Activated CD4-positive, CD25-positive, alpha-beta regulatory T cell treated with anti-CD3 and anti-CD28 coated beads, Interleukin-2, amount 50 U/mL, for 16 hours (primary cell): ENCODE measurements around the gene KRT2.

Experiments
- DNase-seq: peaks from one replicate; pipeline ENCODE4 v3.0.0-alpha.2; 2020; ENCODE audit warnings: low read depth, low spot score

Gene KRT2

DNA sequence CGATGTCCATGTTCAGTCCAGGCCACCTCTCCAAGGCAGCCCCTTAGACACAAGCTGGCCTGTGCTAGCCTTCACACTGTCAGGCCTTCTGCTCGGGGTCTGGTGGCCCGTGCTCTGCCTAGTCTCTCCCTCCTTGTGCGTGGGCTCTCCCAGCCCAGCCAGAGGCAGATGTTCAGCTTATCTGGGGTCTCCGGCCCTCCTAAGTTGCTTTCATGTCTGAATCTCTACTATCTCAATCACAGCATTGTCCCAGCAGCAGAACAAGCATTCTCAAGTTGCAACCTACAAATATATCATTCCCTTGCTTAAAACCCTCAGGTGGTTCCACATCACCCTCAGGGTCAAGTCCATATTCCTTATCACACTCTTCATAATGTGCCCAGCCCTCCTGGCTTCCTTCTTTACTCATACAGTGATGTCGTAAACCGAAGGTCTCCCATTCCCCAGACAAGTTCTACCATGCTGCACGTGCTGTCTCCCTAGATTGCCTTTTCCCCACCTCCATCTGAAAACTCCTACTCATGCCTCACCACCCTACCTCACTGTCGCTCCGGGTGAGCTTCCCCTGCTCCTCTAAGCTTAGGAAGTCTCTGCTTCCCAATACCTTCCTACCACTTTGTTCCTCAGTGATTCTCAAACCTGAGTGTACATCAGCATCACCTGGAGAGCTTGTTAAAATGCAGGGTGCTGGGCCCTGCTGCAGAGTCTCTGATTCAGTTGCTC lies 35.2 kb downstream of the KRT2 start:
- DNase-seq: no peak

DNA sequence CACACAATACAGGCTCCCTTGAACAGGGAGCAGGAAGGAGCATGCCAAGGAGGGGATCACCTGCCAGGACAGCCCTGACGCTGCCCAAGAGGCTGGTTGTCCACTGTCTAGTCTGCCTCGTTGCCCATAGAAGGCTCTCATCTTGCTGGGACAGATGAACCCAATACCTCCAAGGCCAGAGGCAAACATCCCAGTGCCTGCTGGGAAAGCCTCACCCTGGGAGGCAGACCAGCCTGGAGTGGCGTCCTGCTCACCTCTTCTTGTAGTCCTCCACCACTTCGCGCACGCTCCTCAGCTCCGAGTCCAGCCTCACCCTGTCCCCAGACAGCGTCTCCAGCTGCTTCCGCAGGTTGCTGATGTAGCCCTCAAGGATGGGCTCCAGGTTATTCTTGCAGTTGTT lies 36.1 kb downstream of the KRT2 start:
- no peak for DNase-seq

DNA sequence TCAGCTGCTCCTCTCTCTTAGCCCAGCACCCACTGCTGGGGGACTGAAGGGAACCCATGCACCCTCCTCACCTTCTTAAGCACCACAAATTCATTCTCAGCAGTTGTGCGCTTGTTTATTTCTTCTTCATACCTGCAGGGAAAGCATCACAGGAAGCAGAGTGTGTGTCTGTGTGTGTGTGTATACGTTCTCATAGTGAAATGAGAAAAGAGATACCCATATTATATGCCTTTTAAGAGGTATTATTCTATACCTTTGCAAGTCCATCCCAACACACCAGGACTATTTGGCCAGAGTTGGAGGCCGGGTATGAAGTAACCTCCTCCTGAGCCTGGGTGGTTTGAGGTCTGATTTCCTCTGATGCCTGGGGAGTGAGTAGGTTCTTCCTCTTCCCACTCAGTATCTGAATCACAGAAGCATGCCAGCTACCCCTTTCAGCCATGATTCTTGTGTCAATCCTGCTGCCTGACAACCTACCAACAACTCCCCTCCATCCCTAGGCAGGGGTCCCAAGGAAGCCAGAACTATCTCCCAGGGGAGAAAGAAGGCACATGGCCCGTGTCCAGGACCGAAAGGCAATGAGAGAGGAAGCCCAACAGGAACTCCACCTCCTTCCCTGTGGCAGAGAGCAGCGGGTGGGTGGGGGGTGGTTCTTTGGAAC lies 36.7 kb downstream of the KRT2 start:
- no peak for DNase-seq

DNA sequence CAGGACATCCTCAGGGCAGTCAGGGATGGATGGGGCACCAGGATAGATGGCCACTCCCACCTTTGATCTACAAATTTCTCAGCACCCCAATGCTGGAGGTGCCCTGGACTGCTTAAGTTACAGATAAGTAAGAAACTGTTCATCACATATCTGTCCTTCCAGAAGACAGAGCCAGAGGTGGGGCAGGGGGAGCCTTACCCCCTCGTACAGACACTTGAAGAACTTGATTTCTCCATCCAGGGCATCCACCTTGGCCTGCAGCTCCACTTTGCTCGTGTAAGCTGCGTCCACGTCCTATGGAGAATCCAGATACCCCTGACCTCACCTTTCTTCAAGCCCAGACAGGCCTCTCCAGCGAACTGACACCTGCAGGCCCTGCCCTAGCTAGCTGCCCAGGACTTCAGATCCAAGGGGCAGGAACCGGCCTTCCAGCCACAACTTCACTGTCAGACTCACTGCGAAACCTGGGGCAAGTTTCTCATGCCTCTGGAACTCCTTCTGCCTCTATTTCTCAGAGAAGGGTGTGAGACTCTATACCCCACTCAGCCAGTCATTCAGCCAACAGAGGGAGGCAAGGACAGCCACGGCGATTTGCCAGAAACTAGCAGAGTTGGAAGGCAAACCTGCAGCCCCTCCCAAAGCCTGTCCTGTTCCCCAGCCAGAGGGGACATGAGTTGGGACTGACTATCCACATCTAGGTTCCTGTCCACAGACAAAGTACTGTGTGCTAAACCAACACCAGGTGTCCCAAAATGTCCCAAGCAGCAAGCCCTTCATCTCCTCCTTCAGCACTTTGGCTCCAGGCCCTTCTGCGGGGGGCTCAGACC lies 37.4 kb downstream of the KRT2 start:
- no peak for DNase-seq

DNA sequence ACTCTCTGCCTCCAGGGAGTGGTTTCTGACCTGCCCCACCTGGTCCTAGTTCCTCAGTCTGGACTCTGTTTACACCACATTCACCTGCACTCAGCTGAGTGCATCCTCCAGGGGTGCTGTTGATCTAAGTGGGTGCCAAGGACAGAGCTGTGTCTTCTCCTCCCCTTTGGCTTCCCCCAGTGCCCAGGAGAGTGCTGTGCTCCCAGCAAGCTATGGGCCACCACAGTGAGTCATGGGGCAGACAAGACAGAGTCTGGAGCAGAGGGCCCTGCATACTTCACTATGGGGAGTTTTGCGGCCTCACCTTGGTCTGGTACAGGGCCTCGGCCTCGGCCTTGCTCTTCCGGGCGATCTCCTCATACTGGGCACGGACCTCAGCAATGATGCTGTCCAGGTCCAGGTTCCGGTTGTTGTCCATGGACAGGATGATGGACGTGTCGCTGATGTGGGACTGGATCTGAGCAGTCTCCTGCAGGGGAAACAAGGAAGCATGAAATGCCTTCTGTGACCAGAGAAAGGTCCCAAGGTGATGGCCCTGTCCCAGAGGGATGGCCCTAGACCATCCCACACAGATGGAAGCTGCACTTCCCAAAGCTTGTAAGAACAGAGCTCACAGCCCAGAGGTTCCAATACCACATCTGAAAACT lies 38.5 kb downstream of the KRT2 start:
- no peak for DNase-seq

DNA sequence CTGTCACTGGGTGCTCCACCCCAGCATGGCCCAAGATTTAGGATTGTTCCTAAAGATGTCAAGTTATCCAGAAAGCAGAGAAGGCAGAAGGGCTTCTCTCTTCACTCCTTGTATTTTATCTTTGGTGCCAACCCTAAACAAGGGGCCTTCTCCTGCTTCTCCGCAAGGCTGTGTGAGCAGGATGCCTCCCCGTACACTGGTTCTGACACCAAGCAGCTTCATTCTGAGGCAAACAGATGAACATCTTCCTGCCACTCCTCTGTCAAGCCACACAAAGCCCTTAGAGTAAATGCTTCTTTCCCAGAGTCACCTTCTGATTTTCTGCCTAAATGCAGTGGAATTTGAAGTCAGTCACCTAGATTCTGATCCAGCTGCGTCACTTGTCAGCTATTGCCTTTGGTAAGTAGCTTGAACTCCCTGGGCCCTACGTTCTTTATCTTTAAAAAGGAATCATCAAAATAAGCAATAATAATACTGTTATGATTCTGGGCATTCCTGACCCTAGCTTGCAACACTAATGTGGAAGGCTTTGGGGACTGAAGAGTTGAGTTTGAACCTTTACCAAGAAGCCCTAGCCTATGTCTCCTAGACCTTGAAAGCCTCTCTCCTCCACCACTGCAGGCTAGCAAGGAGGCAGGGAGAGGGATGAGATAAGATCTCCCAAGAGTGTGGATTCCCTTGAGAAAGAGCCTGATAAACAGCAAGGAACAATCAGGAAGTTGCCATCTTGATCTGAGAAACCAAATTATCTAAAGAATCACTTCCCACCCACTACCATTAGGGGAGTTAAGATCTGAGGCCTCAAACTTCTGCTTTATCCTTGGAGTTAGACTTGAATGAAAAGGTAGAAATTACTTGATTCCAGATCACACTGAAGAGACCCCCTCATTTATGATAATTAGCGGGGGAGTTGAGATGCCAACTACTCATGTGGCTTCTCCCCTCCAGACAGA lies 39.3 kb downstream of the KRT2 start:
- DNase-seq: no peak

DNA sequence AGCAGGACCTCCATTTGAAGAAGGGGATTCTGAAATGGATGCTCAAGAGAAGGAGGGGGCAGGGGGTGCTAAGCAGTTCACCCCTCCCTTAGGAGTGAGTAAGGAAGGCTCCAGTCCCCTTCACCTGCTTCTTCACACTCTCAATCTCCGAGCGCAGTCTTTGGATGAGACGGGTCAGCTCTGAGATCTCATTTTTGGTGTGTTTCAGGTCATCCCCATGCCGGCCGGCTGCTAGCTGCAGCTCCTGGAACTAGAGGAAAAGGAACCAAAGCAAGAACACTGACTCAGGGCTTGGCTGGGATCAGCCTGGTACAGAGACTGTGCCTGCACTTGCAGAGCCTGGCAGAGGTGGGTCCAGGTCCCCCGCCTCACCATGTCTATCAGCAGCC lies 40.9 kb downstream of the KRT2 start:
- DNase-seq: no peak

DNA sequence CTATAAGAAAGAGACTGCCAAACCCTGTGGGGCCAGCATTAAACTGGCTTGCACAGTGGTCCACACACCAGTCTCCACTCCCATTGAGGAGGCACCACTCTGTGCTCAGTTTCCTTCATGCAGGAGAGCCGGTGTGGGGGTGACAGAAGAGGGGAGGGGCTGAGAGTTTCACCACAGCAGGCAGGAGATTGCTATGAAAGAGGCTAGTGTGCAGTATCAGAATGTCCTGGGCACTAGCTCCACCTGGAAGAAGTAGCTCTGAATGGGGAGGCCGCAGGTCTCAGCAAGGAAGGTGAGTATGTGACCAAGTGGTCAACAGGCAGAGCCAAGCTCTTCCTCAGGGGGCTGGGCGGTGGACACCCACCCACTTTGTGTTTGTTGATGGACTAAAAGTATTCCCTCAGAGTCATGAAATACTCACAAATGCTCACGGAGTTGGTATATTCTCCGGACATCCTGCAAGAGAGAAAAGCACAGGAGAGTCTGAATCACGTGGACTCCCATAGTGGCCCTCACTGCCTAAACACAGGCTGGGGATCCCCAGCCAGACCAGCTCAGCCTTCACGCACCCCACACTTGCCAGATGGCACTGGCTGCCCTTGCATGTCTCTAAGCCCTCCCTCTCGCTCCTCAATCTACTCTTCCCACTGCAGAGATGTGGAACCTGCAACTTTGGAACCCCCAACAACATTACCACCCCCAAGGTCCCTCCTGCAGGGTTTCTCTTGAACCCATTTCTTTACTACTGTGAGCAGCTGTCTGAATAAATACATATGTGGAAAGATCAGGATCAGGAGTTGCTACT lies 43.0 kb downstream of the KRT2 start:
- no peak for DNase-seq

DNA sequence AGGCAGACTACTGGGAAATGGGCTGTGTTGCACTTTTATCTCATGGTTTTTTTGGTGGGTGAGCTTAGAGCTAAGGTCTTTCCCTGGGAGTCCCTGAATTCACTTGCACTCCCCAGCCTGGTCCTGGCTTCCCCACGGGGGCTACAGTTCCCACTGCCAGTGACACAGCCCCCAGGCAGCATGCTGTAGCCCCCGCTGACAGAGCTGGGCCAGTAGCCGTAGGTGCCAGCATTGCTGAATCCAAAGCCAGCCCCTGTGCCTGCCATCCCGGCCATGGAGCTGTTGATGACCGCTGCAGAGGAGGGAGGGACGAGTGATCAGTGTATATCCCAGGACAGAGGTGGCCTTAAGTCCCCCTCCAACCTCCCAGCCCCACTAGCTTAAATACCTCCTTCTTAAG lies 43.9 kb downstream of the KRT2 start:
- DNase-seq: no peak

DNA sequence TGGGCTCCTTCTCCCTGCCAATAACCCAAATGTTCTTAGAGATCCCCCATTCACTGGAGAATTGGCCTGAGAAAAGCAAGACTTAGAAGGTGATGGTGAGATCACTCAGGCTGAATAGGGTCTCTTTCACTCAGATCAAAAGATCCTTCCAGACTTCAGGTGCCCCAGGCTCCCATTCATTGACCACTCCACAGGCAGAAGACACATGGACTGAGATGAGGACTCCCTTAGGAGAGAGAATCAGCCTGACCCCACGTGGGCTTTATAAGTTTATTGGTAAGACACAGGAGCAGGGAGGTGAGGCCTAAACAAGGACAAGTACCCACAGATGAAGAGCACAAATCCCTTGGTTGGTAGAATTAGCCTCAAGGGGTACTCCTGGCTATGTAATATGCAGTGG lies 44.7 kb downstream of the KRT2 start:
- no peak for DNase-seq

DNA sequence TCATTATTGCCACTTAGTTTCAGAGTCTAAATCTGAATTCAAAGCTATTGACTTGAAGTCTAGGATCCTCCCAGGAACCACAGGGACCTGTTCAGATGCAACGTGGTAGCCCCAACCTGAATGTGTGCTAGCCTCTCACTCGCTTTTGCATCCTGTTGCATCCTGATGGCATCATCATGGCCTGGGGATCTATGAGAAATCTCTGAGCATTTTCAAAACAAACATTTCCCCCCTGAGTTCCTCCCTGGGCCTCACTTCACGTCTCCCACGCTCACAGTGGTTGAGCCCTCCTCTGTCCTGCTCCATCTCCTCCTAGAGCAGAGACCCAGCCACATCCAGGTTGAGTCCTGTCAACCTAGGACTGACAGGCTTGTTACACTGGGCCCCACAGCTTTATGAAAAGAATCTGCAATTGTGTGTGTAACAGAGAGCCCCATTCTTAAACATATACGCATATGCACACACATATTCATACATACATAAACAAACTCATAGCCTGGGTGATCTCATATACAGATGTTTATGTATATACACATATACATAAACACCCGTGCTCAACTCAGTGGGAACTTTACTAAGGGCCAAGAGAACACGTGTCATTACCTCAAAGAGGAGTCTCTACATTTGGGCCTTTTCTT lies 45.3 kb downstream of the KRT2 start:
- no peak for DNase-seq

- DNase-seq: no peak
Measured at GRCh38 chr12:52606096-52606495, 45.9 kb downstream of the KRT2 start.

DNA sequence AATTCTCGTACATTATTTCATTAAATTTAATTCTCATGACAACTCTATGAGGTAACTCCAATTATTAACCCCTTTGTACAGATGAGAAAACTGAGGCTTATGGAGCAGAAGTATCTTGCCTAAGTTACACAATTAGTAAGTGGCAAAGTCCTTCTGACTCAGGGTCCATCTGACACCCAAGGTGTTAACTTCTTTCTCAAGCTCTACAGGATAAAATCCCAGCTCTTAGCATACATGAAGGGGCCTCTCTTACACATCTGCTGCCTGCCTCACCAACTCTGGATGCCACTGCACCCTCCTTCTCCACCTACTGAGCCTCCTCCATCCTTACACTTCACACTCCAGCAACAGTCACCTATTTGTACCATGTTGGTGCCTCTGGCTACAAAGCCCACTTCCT lies 46.5 kb downstream of the KRT2 start:
- no peak for DNase-seq

- DNase-seq: no peak
Measured at GRCh38 chr12:52604859-52605258, 47.2 kb downstream of the KRT2 start.

GRCh38 chr12:52603314-52603713 lies 48.7 kb downstream of the KRT2 start:
- no peak for DNase-seq

DNA sequence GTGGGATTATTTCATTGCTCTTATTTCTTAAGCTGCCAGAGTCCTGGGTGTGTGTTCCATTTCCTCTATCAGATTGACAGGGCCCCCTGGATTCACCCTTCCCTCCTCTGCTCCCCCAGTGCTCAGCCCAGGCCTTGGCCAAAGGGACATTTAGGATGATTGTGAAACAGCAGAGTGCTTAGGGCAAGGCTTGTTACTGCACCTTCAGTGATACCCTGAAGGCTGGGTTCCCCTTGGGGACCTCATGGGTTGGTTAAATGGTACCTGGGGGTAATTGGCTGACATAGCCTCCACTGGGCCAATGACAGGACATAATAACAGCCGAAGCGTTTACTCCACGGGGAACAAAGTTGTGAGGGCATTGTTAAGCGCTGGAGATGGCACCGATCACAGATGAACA lies 49.5 kb downstream of the KRT2 start:
- no peak for DNase-seq

GRCh38 chr12:52601671-52602070 lies 50.3 kb downstream of the KRT2 start:
- no peak for DNase-seq

GRCh38 chr12:52600941-52601481 lies 51.0 kb downstream of the KRT2 start, which contains the start of gene KRT72:
KRT72 (minus strand) TSS chr12:52601463; CDS start chr12:52601452, 11 bp downstream.
- no peak for DNase-seq

- DNase-seq: no peak
Measured at GRCh38 chr12:52600475-52600874, 51.5 kb downstream of the KRT2 start.
